Measurements from ENCODE around the gene AWAT2.

Gene AWAT2, protein sequence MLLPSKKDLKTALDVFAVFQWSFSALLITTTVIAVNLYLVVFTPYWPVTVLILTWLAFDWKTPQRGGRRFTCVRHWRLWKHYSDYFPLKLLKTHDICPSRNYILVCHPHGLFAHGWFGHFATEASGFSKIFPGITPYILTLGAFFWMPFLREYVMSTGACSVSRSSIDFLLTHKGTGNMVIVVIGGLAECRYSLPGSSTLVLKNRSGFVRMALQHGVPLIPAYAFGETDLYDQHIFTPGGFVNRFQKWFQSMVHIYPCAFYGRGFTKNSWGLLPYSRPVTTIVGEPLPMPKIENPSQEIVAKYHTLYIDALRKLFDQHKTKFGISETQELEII

DNA sequence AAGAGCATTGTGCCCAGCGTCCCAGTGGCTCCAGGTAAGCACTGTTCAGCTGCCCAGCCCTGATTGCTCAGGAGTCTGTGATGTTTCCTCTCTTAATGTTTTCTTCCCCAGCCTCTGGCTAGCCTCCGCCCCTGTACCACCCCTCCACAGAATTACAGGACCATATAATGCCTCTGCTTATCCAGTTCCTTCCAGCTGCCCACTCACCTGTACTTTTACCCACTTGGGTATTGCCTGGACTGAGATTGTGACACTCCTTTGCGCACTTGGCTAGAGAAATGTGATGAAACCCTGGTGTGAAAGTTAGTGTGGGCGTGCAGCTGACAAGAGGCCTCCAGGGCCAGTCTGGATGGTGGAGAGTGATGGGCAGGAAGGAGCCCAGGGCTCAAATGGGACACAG, at the start of gene AWAT2:
AWAT2 (minus strand) TSS at position 14 of the 400 bp plus-strand sequence; CDS start at position 8, 6 bp downstream.
- Histone ChIP-seq H3K36me3 (ENCODE audit: control insufficient read depth, insufficient read depth, low read length) (no peaks in the 10 kb centered on the region), H3K4me3 (ENCODE audit: low read length) (no peak within 1 kb of the TSS), H3K27me3 (ENCODE audit: control insufficient read depth, insufficient read depth, low read length) (peaks cover 3% of the 10 kb centered on the region), H3K27ac (ENCODE audit: low read depth, low read length) (no peak within 1 kb of the TSS), H3K9ac (ENCODE audit: low read length) (no peak within 1 kb of the TSS), H3K4me1 (ENCODE audit: control insufficient read depth, insufficient read depth, low read length) (no peaks in the 10 kb centered on the region)

DNA sequence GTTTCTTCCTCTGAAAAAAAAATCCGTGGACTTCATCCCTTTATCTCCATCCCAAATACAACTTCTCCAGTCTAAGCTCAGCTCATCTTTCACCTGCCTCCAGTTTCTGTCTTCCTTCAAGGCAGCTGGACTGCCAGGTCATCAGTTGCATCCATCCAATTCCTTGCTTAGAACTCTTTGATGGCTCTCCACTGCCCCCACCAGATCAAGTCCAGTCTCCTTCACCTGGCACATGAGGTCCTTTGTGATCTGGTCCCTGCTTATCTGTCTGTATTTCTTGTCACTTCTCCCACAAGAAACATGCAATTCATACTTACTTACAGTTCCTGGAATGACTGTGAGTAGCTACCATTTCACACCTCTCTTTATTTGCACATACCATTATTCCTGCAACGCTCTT, 46.3 kb upstream of the AWAT2 start:
- Histone ChIP-seq H3K27me3 (ENCODE audit: control insufficient read depth, insufficient read depth, low read length) (peaks cover 3% of the 10 kb centered on the region), H3K4me1 (ENCODE audit: control insufficient read depth, insufficient read depth, low read length) (no peaks in the 10 kb centered on the region), H3K36me3 (ENCODE audit: control insufficient read depth, insufficient read depth, low read length) (no peaks in the 10 kb centered on the region), H3K4me3 (ENCODE audit: low read length) (no peak overlapping the region), H3K27ac (ENCODE audit: low read depth, low read length) (no peak overlapping the region), H3K9ac (ENCODE audit: low read length) (no peak overlapping the region)

- H3K27ac ChIP-seq (ENCODE audit: low read depth, low read length) = no peak overlapping the region
- H3K4me3 ChIP-seq (ENCODE audit: low read length) = no peak overlapping the region
- no peaks in the 10 kb centered on the region for H3K4me1 ChIP-seq (ENCODE audit: control insufficient read depth, insufficient read depth, low read length)
- H3K36me3 ChIP-seq (ENCODE audit: control insufficient read depth, insufficient read depth, low read length) = no peaks in the 10 kb centered on the region
- H3K9ac ChIP-seq (ENCODE audit: low read length) = no peak overlapping the region
- H3K27me3 ChIP-seq (ENCODE audit: control insufficient read depth, insufficient read depth, low read length) = peaks cover 3% of the 10 kb centered on the region
Measured at GRCh38 chrX:70092247-70092646, 42.5 kb upstream of the AWAT2 start.

GRCh38 chrX:70089604-70090297, 40.0 kb upstream of the AWAT2 start:
- H3K9ac ChIP-seq (ENCODE audit: low read length) = no peak overlapping the region
- H3K36me3 ChIP-seq (ENCODE audit: control insufficient read depth, insufficient read depth, low read length) = no peaks in the 10 kb centered on the region
- H3K27me3 ChIP-seq (ENCODE audit: control insufficient read depth, insufficient read depth, low read length) = peaks cover 3% of the 10 kb centered on the region
- no peaks in the 10 kb centered on the region for H3K4me1 ChIP-seq (ENCODE audit: control insufficient read depth, insufficient read depth, low read length)
- H3K4me3 ChIP-seq (ENCODE audit: low read length) = no peak overlapping the region
- H3K27ac ChIP-seq (ENCODE audit: low read depth, low read length) = no peak overlapping the region

DNA sequence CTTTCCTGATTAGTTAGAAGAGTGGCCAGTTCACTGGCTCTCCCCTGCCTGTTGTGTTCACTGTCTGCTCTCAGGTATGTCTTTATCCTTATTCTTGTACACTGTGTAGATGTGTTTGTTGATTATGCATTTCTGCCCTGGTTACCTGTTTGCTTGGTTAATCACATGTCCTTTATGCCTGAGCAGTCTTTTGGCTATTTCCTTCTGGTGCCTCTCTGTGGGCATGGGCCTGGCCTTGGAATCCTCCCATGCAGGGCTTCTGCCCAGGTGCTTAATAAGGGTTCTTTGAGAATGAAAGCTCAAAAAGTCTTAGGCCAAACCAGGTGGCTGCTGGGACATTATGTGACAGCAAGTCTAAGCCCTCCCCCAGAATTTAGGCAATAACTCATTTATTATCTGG, 39.0 kb upstream of the AWAT2 start:
- H3K36me3 ChIP-seq (ENCODE audit: control insufficient read depth, insufficient read depth, low read length) = no peaks in the 10 kb centered on the region
- no peaks in the 10 kb centered on the region for H3K4me1 ChIP-seq (ENCODE audit: control insufficient read depth, insufficient read depth, low read length)
- H3K4me3 ChIP-seq (ENCODE audit: low read length) = no peak overlapping the region
- H3K9ac ChIP-seq (ENCODE audit: low read length) = no peak overlapping the region
- peaks cover 3% of the 10 kb centered on the region for H3K27me3 ChIP-seq (ENCODE audit: control insufficient read depth, insufficient read depth, low read length)
- H3K27ac ChIP-seq (ENCODE audit: low read depth, low read length) = no peak overlapping the region

DNA sequence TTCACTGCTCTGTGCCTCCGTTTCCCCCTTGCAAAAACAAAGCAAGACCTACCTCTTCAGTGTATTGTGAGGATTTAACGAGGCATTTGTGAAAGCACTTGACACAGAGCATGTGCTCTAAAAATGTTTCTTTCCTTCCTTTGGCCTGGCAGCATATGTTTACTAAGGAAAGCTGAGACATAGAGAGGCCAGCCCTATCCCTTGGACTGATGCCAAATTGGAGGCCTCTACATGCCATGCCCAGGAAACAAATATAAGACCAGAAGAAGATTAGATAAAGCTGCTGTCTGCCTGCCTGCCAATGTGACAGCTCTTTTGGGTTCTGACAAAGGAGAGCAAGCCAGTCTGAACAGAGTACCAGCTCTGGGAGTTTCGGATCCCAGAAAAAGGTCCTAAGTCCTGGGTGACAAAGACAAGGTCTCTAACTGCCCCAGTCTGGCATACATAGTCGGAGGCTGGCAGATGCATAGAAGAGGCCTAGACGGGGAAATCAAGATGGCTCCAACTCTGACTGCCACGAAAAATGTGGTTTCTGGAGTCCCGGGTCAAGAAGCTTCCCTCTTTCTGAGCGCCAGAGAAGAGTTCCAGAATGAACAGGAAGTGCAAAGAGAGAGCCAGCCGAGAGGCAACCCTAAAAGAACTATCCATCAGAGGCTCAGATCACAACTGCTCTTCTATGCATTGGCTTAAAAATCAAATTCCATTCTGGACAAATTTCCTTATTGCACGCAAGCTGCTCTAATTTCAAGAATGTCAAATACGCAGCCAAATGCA, 38.3 kb upstream of the AWAT2 start:
- H3K4me3 ChIP-seq (ENCODE audit: low read length) = no peak overlapping the region
- H3K27me3 ChIP-seq (ENCODE audit: control insufficient read depth, insufficient read depth, low read length) = peaks cover 3% of the 10 kb centered on the region
- H3K27ac ChIP-seq (ENCODE audit: low read depth, low read length) = no peak overlapping the region
- H3K4me1 ChIP-seq (ENCODE audit: control insufficient read depth, insufficient read depth, low read length) = no peaks in the 10 kb centered on the region
- no peaks in the 10 kb centered on the region for H3K36me3 ChIP-seq (ENCODE audit: control insufficient read depth, insufficient read depth, low read length)
- H3K9ac ChIP-seq (ENCODE audit: low read length) = no peak overlapping the region

- no peaks in the 10 kb centered on the region for H3K27me3 ChIP-seq (ENCODE audit: control insufficient read depth, insufficient read depth, low read length)
- H3K36me3 ChIP-seq (ENCODE audit: control insufficient read depth, insufficient read depth, low read length) = no peaks in the 10 kb centered on the region
- no peak overlapping the region for H3K4me3 ChIP-seq (ENCODE audit: low read length)
- no peak overlapping the region for H3K9ac ChIP-seq (ENCODE audit: low read length)
- no peaks in the 10 kb centered on the region for H3K4me1 ChIP-seq (ENCODE audit: control insufficient read depth, insufficient read depth, low read length)
- H3K27ac ChIP-seq (ENCODE audit: low read depth, low read length) = no peak overlapping the region
Measured at GRCh38 chrX:70084592-70085240, 35.0 kb upstream of the AWAT2 start.

- Histone ChIP-seq H3K36me3 (ENCODE audit: control insufficient read depth, insufficient read depth, low read length) (no peaks in the 10 kb centered on the region), H3K27me3 (ENCODE audit: control insufficient read depth, insufficient read depth, low read length) (no peaks in the 10 kb centered on the region), H3K9ac (ENCODE audit: low read length) (no peak overlapping the region), H3K4me3 (ENCODE audit: low read length) (no peak overlapping the region), H3K4me1 (ENCODE audit: control insufficient read depth, insufficient read depth, low read length) (no peaks in the 10 kb centered on the region), H3K27ac (ENCODE audit: low read depth, low read length) (no peak overlapping the region)
Measured at GRCh38 chrX:70082723-70083122, 33.0 kb upstream of the AWAT2 start.

DNA sequence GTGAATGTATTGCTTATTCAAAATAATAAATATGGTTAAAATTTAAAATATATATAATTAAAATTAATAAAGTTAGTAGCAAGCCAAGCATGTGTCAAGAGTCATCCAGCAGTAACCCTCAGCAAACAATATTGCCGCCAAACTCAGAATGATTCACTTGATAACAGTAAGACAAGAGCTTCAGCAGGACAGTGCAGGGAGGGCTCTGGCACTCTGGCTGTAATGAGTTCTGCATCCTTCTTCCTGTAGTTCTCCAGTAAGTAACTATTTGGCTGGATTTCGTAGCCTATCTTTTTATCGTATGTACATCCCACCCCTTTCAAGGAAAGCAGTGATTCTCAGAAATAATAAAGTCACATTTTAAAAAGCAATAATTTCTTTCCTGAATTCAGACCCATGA, 30.1 kb upstream of the AWAT2 start:
- no peak overlapping the region for H3K4me3 ChIP-seq (ENCODE audit: low read length)
- no peak overlapping the region for H3K27ac ChIP-seq (ENCODE audit: low read depth, low read length)
- H3K4me1 ChIP-seq (ENCODE audit: control insufficient read depth, insufficient read depth, low read length) = no peaks in the 10 kb centered on the region
- no peaks in the 10 kb centered on the region for H3K27me3 ChIP-seq (ENCODE audit: control insufficient read depth, insufficient read depth, low read length)
- H3K9ac ChIP-seq (ENCODE audit: low read length) = no peak overlapping the region
- no peaks in the 10 kb centered on the region for H3K36me3 ChIP-seq (ENCODE audit: control insufficient read depth, insufficient read depth, low read length)

- Histone ChIP-seq H3K36me3 (ENCODE audit: control insufficient read depth, insufficient read depth, low read length) (no peaks in the 10 kb centered on the region), H3K27ac (ENCODE audit: low read depth, low read length) (no peak overlapping the region), H3K4me3 (ENCODE audit: low read length) (no peak overlapping the region), H3K27me3 (ENCODE audit: control insufficient read depth, insufficient read depth, low read length) (no peaks in the 10 kb centered on the region), H3K4me1 (ENCODE audit: control insufficient read depth, insufficient read depth, low read length) (no peaks in the 10 kb centered on the region), H3K9ac (ENCODE audit: low read length) (no peak overlapping the region)
Measured at GRCh38 chrX:70079297-70079696, 29.6 kb upstream of the AWAT2 start.

DNA sequence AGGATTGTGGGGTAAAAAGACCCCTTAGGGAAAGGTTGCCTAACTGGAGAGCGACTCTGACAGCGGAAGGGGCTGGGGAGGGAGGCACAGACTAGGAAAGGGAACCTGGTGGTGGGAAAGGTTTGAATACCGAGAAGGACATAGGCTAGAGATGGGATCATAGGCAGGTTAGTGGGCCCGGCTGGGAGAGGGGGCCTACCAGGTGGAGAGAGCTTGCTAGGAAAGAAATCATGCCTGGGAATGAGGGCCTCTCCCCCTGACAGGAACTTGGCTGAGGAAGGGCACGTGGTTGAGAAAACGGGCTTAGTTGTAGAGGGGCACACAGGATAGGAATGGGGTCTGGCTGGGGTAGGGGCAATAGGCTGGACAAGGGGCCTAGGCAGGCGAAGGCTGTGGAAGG, 16.9 kb upstream of the AWAT2 start:
- no peak overlapping the region for H3K9ac ChIP-seq (ENCODE audit: low read length)
- H3K4me1 ChIP-seq (ENCODE audit: control insufficient read depth, insufficient read depth, low read length) = no peaks in the 10 kb centered on the region
- no peaks in the 10 kb centered on the region for H3K36me3 ChIP-seq (ENCODE audit: control insufficient read depth, insufficient read depth, low read length)
- H3K27ac ChIP-seq (ENCODE audit: low read depth, low read length) = no peak overlapping the region
- no peak overlapping the region for H3K4me3 ChIP-seq (ENCODE audit: low read length)
- H3K27me3 ChIP-seq (ENCODE audit: control insufficient read depth, insufficient read depth, low read length) = peaks cover 6% of the 10 kb centered on the region

DNA sequence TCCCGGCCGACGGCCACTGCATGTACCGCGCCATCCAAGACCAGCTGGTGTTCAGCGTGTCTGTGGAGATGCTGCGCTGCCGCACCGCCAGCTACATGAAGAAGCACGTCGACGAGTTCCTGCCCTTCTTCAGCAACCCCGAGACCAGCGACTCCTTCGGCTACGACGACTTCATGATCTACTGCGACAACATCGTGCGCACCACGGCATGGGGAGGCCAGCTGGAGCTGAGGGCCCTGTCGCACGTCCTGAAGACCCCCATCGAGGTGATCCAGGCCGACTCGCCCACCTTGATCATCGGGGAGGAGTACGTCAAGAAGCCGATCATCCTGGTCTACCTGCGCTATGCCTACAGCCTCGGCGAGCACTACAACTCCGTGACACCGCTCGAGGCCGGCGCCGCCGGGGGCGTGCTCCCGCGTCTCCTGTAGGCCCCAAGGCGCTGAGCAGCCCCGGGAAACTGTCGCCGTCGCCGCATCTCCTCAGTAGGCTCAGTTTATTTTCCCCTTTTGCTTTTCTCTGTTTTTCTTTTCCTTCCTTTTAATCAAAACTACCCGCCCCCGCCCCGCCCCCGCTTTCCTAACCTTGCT, 13.3 kb upstream of the AWAT2 start:
- H3K27ac ChIP-seq (ENCODE audit: low read depth, low read length) = no peak overlapping the region
- H3K9ac ChIP-seq (ENCODE audit: low read length) = no peak overlapping the region
- H3K36me3 ChIP-seq (ENCODE audit: control insufficient read depth, insufficient read depth, low read length) = no peaks in the 10 kb centered on the region
- no peaks in the 10 kb centered on the region for H3K4me1 ChIP-seq (ENCODE audit: control insufficient read depth, insufficient read depth, low read length)
- no peak overlapping the region for H3K4me3 ChIP-seq (ENCODE audit: low read length)
- peaks cover 6% of the 10 kb centered on the region for H3K27me3 ChIP-seq (ENCODE audit: control insufficient read depth, insufficient read depth, low read length)
